Activated T-cell treated with anti-CD3 and anti-CD28 coated beads for 24 hours (primary cell): Measurements from ENCODE around the gene SEZ6.

ENCODE experiments used
- DNase-seq: peaks from one replicate; pipeline ENCODE4 v3.0.0-alpha.2; 2020; ENCODE audit warnings: low read depth

The SEZ6 gene

GRCh38 chr17:29003289-29003688 is 2.5 kb downstream of the SEZ6 start:
- DNase-seq = no peak

GRCh38 chr17:29002811-29003210 is 3.0 kb downstream of the SEZ6 start:
- DNase-seq = no peak

DNA sequence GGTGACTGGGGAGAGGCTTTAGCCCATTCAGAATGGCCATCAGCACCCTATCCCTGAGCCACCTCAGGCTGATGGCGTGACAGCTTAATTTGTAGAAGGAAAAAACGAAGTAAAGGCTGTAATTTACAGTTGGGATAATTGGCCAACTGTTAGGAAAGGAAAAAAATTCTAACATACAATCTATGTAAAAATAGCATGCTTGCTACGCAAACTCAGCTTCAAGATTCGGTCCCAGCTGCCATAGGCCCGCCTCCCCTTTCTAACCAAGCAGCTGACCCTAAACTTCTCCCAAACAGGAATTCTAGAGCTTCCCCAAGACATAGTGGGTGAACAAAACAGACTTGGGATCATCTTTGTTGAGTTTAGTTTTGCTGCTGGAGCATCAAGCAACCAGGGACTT is 4.9 kb downstream of the SEZ6 start:
- DNase-seq = no peak

- DNase-seq = no peak
Observed at GRCh38 chr17:28999206-28999605, 6.6 kb downstream of the SEZ6 start.

DNA sequence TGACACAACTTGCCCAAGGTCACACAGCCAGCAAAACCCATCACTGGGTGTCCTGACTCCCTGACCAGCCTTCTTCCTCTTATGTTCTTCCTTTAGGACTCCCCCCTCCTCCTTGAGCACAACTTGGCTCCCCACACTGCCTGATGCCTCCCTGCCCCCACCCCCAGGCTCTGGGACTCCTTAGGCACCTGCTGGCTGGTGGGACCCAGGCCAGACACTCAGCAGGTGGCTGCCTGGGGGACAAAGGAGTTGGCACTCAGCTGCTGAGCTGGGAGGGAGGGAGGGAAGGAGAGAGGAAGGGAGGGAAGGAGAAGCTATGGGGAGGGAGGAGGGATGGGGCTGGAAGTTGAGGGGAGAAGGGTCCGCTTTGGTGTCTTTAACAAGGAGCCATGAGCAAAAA is 8.0 kb downstream of the SEZ6 start:
- no peak for DNase-seq

GRCh38 chr17:28996554-28997096 is 9.2 kb downstream of the SEZ6 start:
- no peak for DNase-seq

DNA sequence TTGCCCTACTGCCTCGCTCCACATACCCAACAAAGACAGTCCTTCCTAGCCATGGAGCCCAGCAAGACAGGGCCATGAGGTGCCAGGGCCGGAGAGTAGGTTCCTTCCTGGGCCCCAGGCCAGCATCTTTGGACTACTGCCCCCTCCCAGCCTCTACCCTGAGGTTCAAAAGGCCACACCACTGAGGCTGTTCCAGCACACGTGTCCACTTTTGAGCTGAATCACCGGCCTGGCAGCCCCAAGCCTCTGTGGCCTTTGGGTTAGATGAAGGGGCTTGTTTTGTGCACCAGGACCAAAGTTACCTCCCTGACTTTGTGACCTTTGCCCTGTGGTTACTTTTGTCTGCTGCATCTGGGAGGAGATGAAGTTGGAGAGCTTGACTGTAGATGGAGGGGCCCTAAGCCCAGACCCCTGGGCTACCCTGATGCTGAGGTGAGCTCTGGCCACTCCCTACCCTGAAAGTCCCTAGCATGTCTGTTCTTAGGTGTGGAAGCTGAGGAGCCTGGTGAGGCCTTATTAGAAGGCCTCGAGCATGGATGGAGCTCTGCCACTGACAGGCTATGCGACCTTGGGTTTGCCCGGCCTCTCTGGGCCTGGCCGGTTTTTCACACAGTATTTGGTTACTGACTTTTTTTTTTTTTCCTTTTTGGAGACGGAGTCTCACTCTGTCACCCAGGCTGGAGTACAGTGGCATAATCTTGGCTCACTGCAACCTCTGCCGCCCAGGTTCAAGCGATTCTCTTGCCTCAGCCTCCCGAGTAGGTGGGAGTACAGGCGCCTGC is 12.0 kb downstream of the SEZ6 start:
- DNase-seq = no peak

- DNase-seq = no peak
Observed at GRCh38 chr17:28992625-28993600, 12.9 kb downstream of the SEZ6 start.

- DNase-seq = no peak
Observed at GRCh38 chr17:28992185-28992584, 13.6 kb downstream of the SEZ6 start.

DNA sequence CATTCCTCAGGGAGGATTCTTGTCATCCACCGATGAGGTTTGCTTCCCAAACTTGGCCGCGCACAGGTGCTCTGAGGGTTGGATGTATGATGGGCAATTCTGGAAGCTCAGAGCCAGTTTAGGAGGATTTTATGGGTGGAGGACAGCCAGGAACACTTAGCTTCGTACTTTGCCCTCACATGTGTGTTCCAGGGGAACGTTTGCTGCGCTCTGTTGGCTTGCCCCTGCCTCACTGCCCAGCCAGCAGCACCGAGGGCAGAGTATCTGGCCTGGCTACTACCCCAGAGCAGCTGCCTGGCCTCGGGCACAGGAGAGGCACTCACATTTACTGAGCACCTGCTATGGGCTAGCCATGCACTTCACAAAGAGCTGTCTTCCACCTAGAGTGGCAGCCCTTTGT is 14.1 kb downstream of the SEZ6 start:
- no peak for DNase-seq

DNA sequence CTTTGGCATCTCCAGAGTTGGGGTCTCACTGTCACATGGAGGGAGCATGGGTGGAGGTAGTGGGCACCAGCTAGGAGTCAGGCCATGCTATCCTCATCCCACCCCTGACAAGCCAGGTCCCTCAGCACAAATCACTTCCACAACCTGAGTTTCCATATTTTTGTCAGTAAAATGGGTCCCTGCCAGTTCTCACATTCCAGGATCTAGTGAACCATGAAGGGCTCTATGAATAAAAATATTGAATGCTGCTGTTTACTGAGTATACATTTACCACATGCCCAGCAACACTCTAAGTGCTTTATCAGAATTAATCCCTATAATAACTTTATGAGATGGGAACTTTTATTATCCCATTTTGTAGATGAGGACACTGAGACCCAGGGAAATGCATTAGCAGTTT is 16.8 kb downstream of the SEZ6 start:
- DNase-seq = no peak

- no peak for DNase-seq
Observed at GRCh38 chr17:28988475-28988874, 17.4 kb downstream of the SEZ6 start.

GRCh38 chr17:28986714-28987655 is 18.8 kb downstream of the SEZ6 start:
- DNase-seq = no peak

DNA sequence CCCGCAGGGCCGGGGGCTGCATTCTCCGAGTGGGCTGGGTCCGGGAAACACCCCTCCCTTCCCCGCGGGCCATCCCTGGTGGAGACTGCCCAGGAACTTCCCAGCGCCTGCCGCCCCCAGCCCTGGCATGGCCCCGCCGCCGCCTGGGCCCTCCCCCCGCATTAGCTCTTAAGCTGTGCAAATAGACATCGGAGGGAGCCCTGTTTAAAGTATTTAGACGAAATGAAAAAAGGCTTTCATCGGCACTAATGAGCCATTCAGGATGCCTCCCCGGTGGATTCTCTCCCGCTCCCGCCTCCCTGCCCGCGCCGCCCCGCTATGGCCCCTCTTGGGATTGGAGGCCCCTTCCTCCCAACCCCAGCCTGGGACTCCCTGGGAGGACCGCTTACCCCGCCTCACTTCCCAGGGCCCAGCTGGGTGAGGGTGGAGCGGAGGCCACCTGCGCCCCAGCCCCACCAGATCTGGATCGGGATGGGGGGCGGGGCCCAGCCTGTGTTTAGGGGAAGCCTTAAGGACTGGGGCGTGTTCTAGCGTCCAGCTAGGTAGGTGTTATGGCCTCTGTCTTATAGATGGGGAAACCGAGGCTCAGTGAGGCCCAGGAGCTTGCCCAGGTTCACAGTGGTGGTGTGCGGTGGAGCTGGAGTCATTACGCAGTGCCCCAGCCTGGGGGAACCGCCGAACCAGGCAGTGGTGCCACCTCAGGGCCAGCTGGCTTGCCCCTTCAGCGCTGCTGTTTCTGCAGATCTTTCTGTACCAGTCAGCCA is 19.7 kb downstream of the SEZ6 start:
- no peak for DNase-seq

- DNase-seq = no peak
Observed at GRCh38 chr17:28983286-28984230, 22.3 kb downstream of the SEZ6 start.

- peak; percentile 49 for DNase-seq
Observed at GRCh38 chr17:28982131-28982793, 23.6 kb downstream of the SEZ6 start.

- no peak for DNase-seq
Observed at GRCh38 chr17:28978356-28978964, 27.4 kb downstream of the SEZ6 start.

- no peak for DNase-seq
Observed at GRCh38 chr17:28977659-28978355, 28.0 kb downstream of the SEZ6 start.
